ENCODE results near the gene ENPEP.

GRCh38 chr4:110553197-110553596 lies 77.2 kb downstream of the ENPEP start:
- TF ChIP-seq CTCF (IDR thresholded peaks at IDR 0.05) (no peak), POLR2A (IDR thresholded peaks at IDR 0.05) (no peak)

Measured in thyroid gland (tissue), 4 donors.